GM12878 (cell line): ENCODE measurements around the gene ABRACL. TPM values are rescaled to one million over a fixed set of nuclear protein-coding genes. Genes with fewer than 3 reads are reported as not detected.

Source experiments
- ATAC-seq: fragments of 200-7000 bp; cut with Tn5 transposase; 3 replicates; pipeline ENCODE4 v1.9.1; 2020; ENCODE audit warnings: mild to moderate bottlenecking, moderate library complexity
- BruUV-seq: library from RNA; stranded (reverse); fragments of 400-500 nt; replicated peaks from 2 replicates; lab custom pipeline; 2021; lab: Mats Ljungman, UMichigan
- CTCF ChIA-PET: fragments of 300-600 bp; sonication (Branson Sonifier 250); formaldehyde crosslinking; extraction: SDS; loops from one replicate; lab custom pipeline; 2021; ENCODE audit warnings: inconsistent platforms; lab: Yijun Ruan, JAX
- POLR2A ChIA-PET: fragments of 350-600 bp; formaldehyde crosslinking; extraction: SDS; loops from one replicate; lab custom pipeline; 2021; ENCODE audit warnings: inconsistent platforms; lab: Charles Lee
- RAD21 ChIA-PET: fragments of 300-600 bp; sonication (Branson Sonifier 250); formaldehyde crosslinking; loops from one replicate; lab custom pipeline; 2023; ENCODE audit warnings: antibody characterized with exemption; ENCODE audit not compliant: unreplicated experiment; lab: Charles Lee
- SMC1A ChIA-PET: fragments of 300-600 bp; sonication (Branson Sonifier 250); formaldehyde crosslinking; loops from one replicate; lab custom pipeline; 2023; ENCODE audit not compliant: unreplicated experiment, uncharacterized antibody; lab: Charles Lee
- DNase-seq: peaks from one replicate; pipeline ENCODE4 v3.0.0-alpha.2; 2011; ENCODE audit warnings: low read depth, low spot score
- FAIRE-seq: peaks from 3 replicates; lab custom pipeline; 2011; peaks lifted over from hg19 to GRCh38; lab: Jason Lieb, UNC
- H2AFZ ChIP-seq: 2 replicates; pipeline ENCODE4 v1.6.0; 2011; ENCODE audit warnings: low read depth, low read length, control low read depth; ENCODE audit not compliant: control insufficient read depth
- H3K27ac ChIP-seq: 2 replicates; pipeline ENCODE4 v1.5.1; 2011; ENCODE audit warnings: control low read depth; ENCODE audit not compliant: control insufficient read depth, insufficient read depth
- H3K27me3 ChIP-seq, 2 experiments: replicated peaks in 1 of 2; 2 replicates each; pipeline versions ENCODE4 v1.6.0 to v1.6.1; 2011; ENCODE audit warnings: low read length in 1 of 2; ENCODE audit not compliant: control insufficient read depth in 2 of 2, insufficient read depth in 2 of 2
- H3K36me3 ChIP-seq, 2 experiments: 2 replicates each; pipeline ENCODE4 v1.5.1; 2011; ENCODE audit warnings: low read length in 1 of 2; ENCODE audit not compliant: control insufficient read depth in 2 of 2, insufficient read depth in 2 of 2
- H3K4me1 ChIP-seq: 2 replicates; pipeline ENCODE4 v1.6.1; 2011; ENCODE audit warnings: mild to moderate bottlenecking, low read length, moderate library complexity, mixed read lengths; ENCODE audit not compliant: control insufficient read depth, insufficient read depth
- H3K4me2 ChIP-seq: 2 replicates; pipeline ENCODE4 v1.6.0; 2011; ENCODE audit warnings: control low read depth; ENCODE audit not compliant: control insufficient read depth, insufficient read depth
- H3K4me3 ChIP-seq: fragments of 200-600 bp; sonication (generic); 2 replicates; pipeline ENCODE4 v1.5.1; 2016
- H3K79me2 ChIP-seq: 2 replicates; pipeline ENCODE4 v1.6.0; 2011; ENCODE audit warnings: low read length; ENCODE audit not compliant: control insufficient read depth, insufficient read depth
- H3K9ac ChIP-seq: 2 replicates; pipeline ENCODE4 v1.8.0; 2011; ENCODE audit warnings: low read length, control low read depth, mixed read lengths; ENCODE audit not compliant: control insufficient read depth, insufficient read depth
- H3K9me3 ChIP-seq: replicated peaks from 3 replicates; pipeline ENCODE4 v1.5.1; 2011; ENCODE audit warnings: mild to moderate bottlenecking, low read length; ENCODE audit not compliant: control insufficient read depth, insufficient read depth
- H4K20me1 ChIP-seq: 2 replicates; pipeline ENCODE4 v1.6.0; 2011; ENCODE audit not compliant: control insufficient read depth, insufficient read depth
- HDAC6 ChIP-seq: fragments of 200-600 bp; sonication (generic); IDR thresholded peaks from one replicate; pipeline ENCODE4 v1.8.0; 2017; ENCODE audit warnings: antibody characterized with exemption; ENCODE audit not compliant: unreplicated experiment
- IRF5 ChIP-seq: fragments of 450-650 bp; IDR thresholded peaks from 2 replicates; pipeline ENCODE4 v1.6.1; 2017; ENCODE audit warnings: borderline replicate concordance
- JUNB ChIP-seq: IDR thresholded peaks from 2 replicates; pipeline ENCODE4 v1.6.1; 2016; ENCODE audit warnings: antibody characterized with exemption, mild to moderate bottlenecking
- LARP7 ChIP-seq: fragments of 450-650 bp; IDR thresholded peaks from 2 replicates; pipeline ENCODE4 v1.6.1; 2017; ENCODE audit warnings: mild to moderate bottlenecking
- MAX ChIP-seq: IDR thresholded peaks from 2 replicates; pipeline ENCODE4 v1.6.1; 2012; ENCODE audit warnings: low read depth, low read length, improper control_type of control experiment
- MEF2B ChIP-seq: fragments of 450-650 bp; IDR thresholded peaks from 2 replicates; pipeline ENCODE4 v1.6.1; 2018; ENCODE audit warnings: mild to moderate bottlenecking, moderate library complexity; ENCODE audit not compliant: partially characterized antibody, poor library complexity, severe bottlenecking
- NFXL1 ChIP-seq: fragments of 450-650 bp; IDR thresholded peaks from 2 replicates; pipeline ENCODE4 v1.6.1; 2017; ENCODE audit warnings: antibody characterized with exemption, mild to moderate bottlenecking, borderline replicate concordance
- NR2F1 ChIP-seq: fragments of 450-650 bp; conservative IDR thresholded peaks from 2 replicates; pipeline ENCODE4 v1.6.1; 2017; ENCODE audit warnings: mild to moderate bottlenecking
- SPI1 ChIP-seq: IDR thresholded peaks from 2 replicates; pipeline ENCODE4 v1.6.1; 2011; ENCODE audit warnings: low read depth, mild to moderate bottlenecking, low read length, moderate library complexity, borderline replicate concordance; ENCODE audit not compliant: insufficient read depth
- TCF7 ChIP-seq: IDR thresholded peaks from 2 replicates; pipeline ENCODE4 v1.6.1; 2014; ENCODE audit warnings: antibody characterized with exemption, borderline replicate concordance
- ZBTB33 ChIP-seq: fragments of 450-650 bp; IDR thresholded peaks from 2 replicates; pipeline ENCODE4 v1.6.1; 2017; ENCODE audit warnings: mild to moderate bottlenecking
- in situ Hi-C: fragments of 300-500 bp; cut with MboI; formaldehyde crosslinking; loops from 9 replicates; pipeline ENCODE4 v1.14.3; 2018; ENCODE audit warnings: mixed read lengths
- intact Hi-C: fragments of 100-400 bp; cut with micrococcal nuclease; formaldehyde crosslinking; loops from one replicate; pipeline ENCODE4 v1.14.2; 2022; ENCODE audit not compliant: unreplicated experiment
- polyA plus RNA-seq, 11 experiments: library from polyadenylated mRNA; depleted of rRNA in 4 of 11; unstranded in 6 of 11; stranded (reverse) in 5 of 11; fragments of >200 nt; fragmentation: Nextera tagmentation in 4 of 11; fragmentation: Illumina TruSeq in 1 of 11; extraction: Ambion mirVana in 4 of 11; extraction: Trizol in 1 of 11; gene quantifications; 1 replicate in 1 of 11; 2 replicates in 10 of 11; pipeline versions ENCODE4 v1.2.1 to v1.2.3, GENCODE V29; 2011 to 2016; ENCODE audit warnings: inconsistent platforms in 2 of 11, missing spikeins in 2 of 11, low read depth in 1 of 11
- total RNA-seq, 4 experiments: library from RNA; depleted of rRNA in 3 of 4; stranded (reverse); fragments of >200 nt in 3 of 4; fragmentation: Illumina TruSeq in 1 of 4; extraction: Trizol in 1 of 4; gene quantifications; 2 replicates each; pipeline versions ENCODE4 v1.2.1 to v1.2.3, GENCODE V29; 2013 to 2021

ABRACL gene
- total and polyA plus RNA-seq, 10 of the 15 experiments (the other 5 are each of a cell fraction or from before 2014, with no cell fraction given): 111 to 647 (median 192) TPM

- RAD21 ChIA-PET: no interaction called here
- Histone ChIP-seq H3K4me2 (no peak overlapping the region), H3K27ac (no peak overlapping the region), H2AFZ (no peak overlapping the region), H3K9me3 (no peaks in the 10 kb centered on the region), H3K4me1 (no peaks in the 10 kb centered on the region), H3K4me3 (no peak overlapping the region), H4K20me1 (no peaks in the 10 kb centered on the region), H3K27me3 (no peaks in the 10 kb centered on the region), H3K9ac (no peak overlapping the region), H3K79me2 (no peaks in the 10 kb centered on the region), H3K36me3 (no peaks in the 10 kb centered on the region)
- DNase-seq (no peak), ATAC-seq (no peak), FAIRE-seq (no peak)
- CTCF ChIA-PET: interaction anchor here (1.4 kb wide), 1 partner anchor 21 kb away, joined by 3 read pairs; no protein-coding TSS in a partner anchor
- in situ Hi-C loops (no loop called here), intact Hi-C loops (no loop called here)
- SMC1A ChIA-PET: interaction anchor here (2.1 kb wide), 1 partner anchor 20 kb away, joined by 5 read pairs; no protein-coding TSS in a partner anchor
- no TSS peak for BruUV-seq
- no peak for TF ChIP-seq NFXL1
- TF ChIP-seq HDAC6: no peak
- no peak for TF ChIP-seq SPI1
- TF ChIP-seq LARP7: no peak
- TF ChIP-seq NR2F1: no peak
- no peak for TF ChIP-seq JUNB
- no peak for TF ChIP-seq MEF2B
- no peak for TF ChIP-seq ZBTB33
- no peak for TF ChIP-seq MAX
- TF ChIP-seq TCF7: no peak
- no peak for TF ChIP-seq IRF5
- POLR2A ChIA-PET: no interaction called here
Measured at GRCh38 chr6:139010674-139011073, 17.9 kb upstream of the ABRACL start.
